ENCODE data around the gene GABRR1. TPM values are rescaled to one million over a fixed set of nuclear protein-coding genes. Genes with fewer than 3 reads are reported as not detected.
A peak's percentile ranks its signal among the peaks of the same experiment; 100 is the strongest.

GABRR1 gene
- total and polyA plus RNA-seq, 2 experiments from 2014 or later = not detected

- H3K27ac ChIP-seq = no peak overlapping the region
- H3K9ac ChIP-seq = no peak overlapping the region
- DNase-seq = no peak
- H3K9me2 ChIP-seq (ENCODE audit: insufficient read depth) = no peaks in the 10 kb centered on the region
- no peak overlapping the region for H3K4me3 ChIP-seq
- H3F3A ChIP-seq (ENCODE audit: insufficient read depth) = no peaks in the 10 kb centered on the region
- H3K4me1 ChIP-seq (ENCODE audit: insufficient read depth) = no peaks in the 10 kb centered on the region
- no peaks in the 10 kb centered on the region for H3K79me2 ChIP-seq (ENCODE audit: insufficient read depth)
- H2AFZ ChIP-seq = no peak overlapping the region
- 81 to 92% methylated on average over 6 of the region's 6 CpGs for WGBS, 2 experiments (ENCODE audit: low coverage in 1 of 2, low lambda C conversion rate in 2 of 2, missing lambda C conversion rate in 2 of 2)
- in situ Hi-C loops (cut with MboI) = no loop called here
- H3K27me3 ChIP-seq (replicated peaks; ENCODE audit: insufficient read depth) = 0 out of 2 replicates have a peak, but pooled peaks cover 5% of the 10 kb centered on the region
- no peaks in the 10 kb centered on the region for H3K36me3 ChIP-seq (ENCODE audit: low read depth)
- no peaks in the 10 kb centered on the region for H4K20me1 ChIP-seq (ENCODE audit: insufficient read depth)
- H3K4me2 ChIP-seq (ENCODE audit: unreplicated experiment) = no peak overlapping the region
- TF ChIP-seq EZH2phosphoT487 (IDR thresholded peaks at IDR 0.05; ENCODE audit: insufficient read depth, low read depth) (no peak), EZH2 (IDR thresholded peaks at IDR 0.05; ENCODE audit: insufficient read depth, poor library complexity, severe bottlenecking) (no peak)
- H3K9me3 ChIP-seq (ENCODE audit: low read depth) = no peaks in the 10 kb centered on the region
Observed at GRCh38 chr6:89209457-89209856, 7.7 kb downstream of the GABRR1 start.

GRCh38 chr6:89208551-89208950 lies 8.6 kb downstream of the GABRR1 start:
- Histone ChIP-seq H3K4me3 (no peak overlapping the region), H3K4me1 (ENCODE audit: insufficient read depth) (no peaks in the 10 kb centered on the region), H3K4me2 (ENCODE audit: unreplicated experiment) (no peak overlapping the region), H3K9me2 (ENCODE audit: insufficient read depth) (no peaks in the 10 kb centered on the region), H3K27me3 (replicated peaks; ENCODE audit: insufficient read depth) (0 out of 2 replicates have a peak, but pooled peaks cover 5% of the 10 kb centered on the region), H3K9ac (no peak overlapping the region), H4K20me1 (ENCODE audit: insufficient read depth) (no peaks in the 10 kb centered on the region), H3K36me3 (ENCODE audit: low read depth) (no peaks in the 10 kb centered on the region), H3F3A (ENCODE audit: insufficient read depth) (no peaks in the 10 kb centered on the region), H2AFZ (no peak overlapping the region), H3K27ac (no peak overlapping the region), H3K9me3 (ENCODE audit: low read depth) (no peaks in the 10 kb centered on the region), H3K79me2 (ENCODE audit: insufficient read depth) (no peaks in the 10 kb centered on the region)
- in situ Hi-C loops (cut with MboI) = no loop called here
- peak; percentile 8 for DNase-seq
- WGBS, 2 experiments (ENCODE audit: low coverage in 1 of 2, low lambda C conversion rate in 2 of 2, missing lambda C conversion rate in 2 of 2) = 52 to 54% methylated on average over 4 of the region's 4 CpGs
- TF ChIP-seq EZH2 (IDR thresholded peaks at IDR 0.05; ENCODE audit: insufficient read depth, poor library complexity, severe bottlenecking) (no peak), EZH2phosphoT487 (IDR thresholded peaks at IDR 0.05; ENCODE audit: insufficient read depth, low read depth) (no peak)

GRCh38 chr6:89205819-89206218 lies 11.3 kb downstream of the GABRR1 start:
- Histone ChIP-seq H3K36me3 (ENCODE audit: low read depth) (no peaks in the 10 kb centered on the region), H3K27me3 (replicated peaks; ENCODE audit: insufficient read depth) (0 out of 2 replicates have a peak, but pooled peaks cover 5% of the 10 kb centered on the region), H3F3A (ENCODE audit: insufficient read depth) (no peaks in the 10 kb centered on the region), H3K9me3 (ENCODE audit: low read depth) (no peaks in the 10 kb centered on the region), H4K20me1 (ENCODE audit: insufficient read depth) (no peaks in the 10 kb centered on the region), H3K9ac (no peak overlapping the region), H2AFZ (no peak overlapping the region), H3K4me2 (ENCODE audit: unreplicated experiment) (no peak overlapping the region), H3K27ac (no peak overlapping the region), H3K4me3 (no peak overlapping the region), H3K9me2 (ENCODE audit: insufficient read depth) (no peaks in the 10 kb centered on the region), H3K4me1 (ENCODE audit: insufficient read depth) (no peaks in the 10 kb centered on the region), H3K79me2 (ENCODE audit: insufficient read depth) (no peaks in the 10 kb centered on the region)
- 5 to 17% methylated on average over 2 to 4 of the region's 4 CpGs for WGBS, 2 experiments (ENCODE audit: low coverage in 1 of 2, low lambda C conversion rate in 2 of 2, missing lambda C conversion rate in 2 of 2)
- in situ Hi-C loops (cut with MboI) = no loop called here
- no peak for DNase-seq
- TF ChIP-seq EZH2phosphoT487 (IDR thresholded peaks at IDR 0.05; ENCODE audit: insufficient read depth, low read depth) (no peak), EZH2 (IDR thresholded peaks at IDR 0.05; ENCODE audit: insufficient read depth, poor library complexity, severe bottlenecking) (no peak)

GRCh38 chr6:89204096-89204495 lies 13.1 kb downstream of the GABRR1 start:
- 72 to 76% methylated on average over 11 of the region's 11 CpGs for WGBS, 2 experiments (ENCODE audit: low coverage in 1 of 2, low lambda C conversion rate in 2 of 2, missing lambda C conversion rate in 2 of 2)
- no peak for DNase-seq
- Histone ChIP-seq H3K9me2 (ENCODE audit: insufficient read depth) (no peaks in the 10 kb centered on the region), H3K79me2 (ENCODE audit: insufficient read depth) (no peaks in the 10 kb centered on the region), H2AFZ (no peak overlapping the region), H3F3A (ENCODE audit: insufficient read depth) (no peaks in the 10 kb centered on the region), H4K20me1 (ENCODE audit: insufficient read depth) (no peaks in the 10 kb centered on the region), H3K9me3 (ENCODE audit: low read depth) (no peaks in the 10 kb centered on the region), H3K27ac (no peak overlapping the region), H3K4me1 (ENCODE audit: insufficient read depth) (no peaks in the 10 kb centered on the region), H3K9ac (no peak overlapping the region), H3K4me2 (ENCODE audit: unreplicated experiment) (no peak overlapping the region), H3K4me3 (no peak overlapping the region), H3K27me3 (replicated peaks; ENCODE audit: insufficient read depth) (0 out of 2 replicates have a peak, but pooled peaks cover 9% of the 10 kb centered on the region), H3K36me3 (ENCODE audit: low read depth) (no peaks in the 10 kb centered on the region)
- in situ Hi-C loops (cut with MboI) = no loop called here
- TF ChIP-seq EZH2 (IDR thresholded peaks at IDR 0.05; ENCODE audit: insufficient read depth, poor library complexity, severe bottlenecking) (no peak), EZH2phosphoT487 (IDR thresholded peaks at IDR 0.05; ENCODE audit: insufficient read depth, low read depth) (no peak)
